SK-N-SH treated with all-trans-retinoic acid at 6 μM for 48 hours (cell line): Measurements from ENCODE around the gene RB1.

Experiments
- BACH2 ChIP-seq: fragments of 250-450 bp; sonication (Bioruptor Pico); IDR thresholded peaks from 2 replicates; pipeline ENCODE4 v1.9.0; 2021; ENCODE audit warnings: mild to moderate bottlenecking, borderline replicate concordance
- ESRRG ChIP-seq: fragments of 250-450 bp; sonication (Bioruptor Pico); IDR thresholded peaks from 2 replicates; pipeline ENCODE4 v1.6.1; 2021; ENCODE audit warnings: mild to moderate bottlenecking
- GLIS3 ChIP-seq: fragments of 250-450 bp; sonication (Bioruptor Pico); IDR thresholded peaks from 2 replicates; pipeline ENCODE4 v1.5.0; 2020; ENCODE audit warnings: mild to moderate bottlenecking, moderate library complexity
- OSR1 ChIP-seq: fragments of 250-450 bp; sonication (Bioruptor Pico); IDR thresholded peaks from 2 replicates; pipeline ENCODE4 v1.8.0; 2022; ENCODE audit warnings: moderate library complexity, mild to moderate bottlenecking, inconsistent platforms
- PATZ1 ChIP-seq: fragments of 250-450 bp; sonication (Bioruptor Pico); IDR thresholded peaks from 2 replicates; pipeline ENCODE4 v1.8.0; 2020; ENCODE audit warnings: mild to moderate bottlenecking, moderate library complexity, borderline replicate concordance
- POU6F1 ChIP-seq: fragments of 250-450 bp; sonication (Bioruptor Pico); IDR thresholded peaks from 2 replicates; pipeline ENCODE4 v1.8.0; 2021; ENCODE audit warnings: low read depth, mild to moderate bottlenecking, moderate library complexity, borderline replicate concordance
- RARB ChIP-seq: fragments of 250-450 bp; sonication (Bioruptor Pico); IDR thresholded peaks from 2 replicates; pipeline ENCODE4 v1.8.0; 2021; ENCODE audit warnings: mild to moderate bottlenecking, moderate library complexity
- SNAI2 ChIP-seq: fragments of 250-450 bp; sonication (Bioruptor Pico); IDR thresholded peaks from 2 replicates; pipeline ENCODE4 v1.5.0; 2020; ENCODE audit warnings: mild to moderate bottlenecking, moderate library complexity
- ZFP3 ChIP-seq: fragments of 250-450 bp; sonication (Bioruptor Pico); IDR thresholded peaks from 2 replicates; pipeline ENCODE4 v1.5.0; 2020; ENCODE audit warnings: mild to moderate bottlenecking, moderate library complexity
- ZNF565 ChIP-seq: fragments of 450-650 bp; formaldehyde crosslinking; conservative IDR thresholded peaks from 2 replicates; pipeline ENCODE4 v1.5.0; 2020; ENCODE audit warnings: low read depth, mild to moderate bottlenecking, moderate library complexity
- ZNF70 ChIP-seq: fragments of 450-650 bp; formaldehyde crosslinking; IDR thresholded peaks from 2 replicates; pipeline ENCODE4 v1.5.0; 2020; ENCODE audit warnings: mild to moderate bottlenecking, moderate library complexity
- ZNF8 ChIP-seq: fragments of 450-650 bp; formaldehyde crosslinking; IDR thresholded peaks from 2 replicates; pipeline ENCODE4 v1.5.0; 2020; ENCODE audit warnings: mild to moderate bottlenecking, moderate library complexity

- TF ChIP-seq ZNF8 (CRISPR knock-in tag) (no peak), ZFP3 (CRISPR knock-in tag) (no peak), ESRRG (CRISPR knock-in tag) (no peak), SNAI2 (CRISPR knock-in tag) (no peak), RARB (CRISPR knock-in tag) (no peak), ZNF565 (CRISPR knock-in tag) (no peak), ZNF70 (CRISPR knock-in tag) (no peak), POU6F1 (CRISPR knock-in tag) (no peak), OSR1 (CRISPR knock-in tag) (no peak), GLIS3 (CRISPR knock-in tag) (no peak), BACH2 (CRISPR knock-in tag) (no peak), PATZ1 (CRISPR knock-in tag) (no peak)
Observed at GRCh38 chr13:48266701-48267639, 36.6 kb upstream of the RB1 start.
